IPS-NIHi7 (cell line): ENCODE measurements around the gene FIGNL2.

Experiments
- DNase-seq: peaks from one replicate; pipeline ENCODE4 v3.0.0; 2012; ENCODE audit warnings: mixed read lengths; ENCODE audit errors: extremely low spot score

The FIGNL2 gene

DNA sequence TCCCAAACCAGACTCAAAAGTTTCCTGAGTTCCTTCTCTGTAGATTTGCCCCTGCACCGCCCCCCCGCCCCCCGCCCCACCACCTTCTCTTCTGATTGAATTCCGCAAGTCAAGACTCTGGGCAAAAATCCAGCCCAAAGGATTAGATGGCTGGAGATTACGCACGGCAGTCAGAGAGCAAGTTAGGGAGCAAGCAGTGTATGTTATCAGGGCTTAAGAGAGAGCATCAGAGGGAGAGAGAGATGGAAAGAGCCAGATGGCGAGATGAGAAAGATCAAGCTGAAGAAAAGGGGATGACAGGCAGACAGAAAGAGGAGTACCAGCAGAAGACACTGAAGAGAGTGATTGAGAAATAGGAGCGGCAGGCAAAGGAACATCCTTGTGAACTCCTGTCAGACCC, 25.5 kb upstream of the FIGNL2 start:
- DNase-seq = no peak

DNA sequence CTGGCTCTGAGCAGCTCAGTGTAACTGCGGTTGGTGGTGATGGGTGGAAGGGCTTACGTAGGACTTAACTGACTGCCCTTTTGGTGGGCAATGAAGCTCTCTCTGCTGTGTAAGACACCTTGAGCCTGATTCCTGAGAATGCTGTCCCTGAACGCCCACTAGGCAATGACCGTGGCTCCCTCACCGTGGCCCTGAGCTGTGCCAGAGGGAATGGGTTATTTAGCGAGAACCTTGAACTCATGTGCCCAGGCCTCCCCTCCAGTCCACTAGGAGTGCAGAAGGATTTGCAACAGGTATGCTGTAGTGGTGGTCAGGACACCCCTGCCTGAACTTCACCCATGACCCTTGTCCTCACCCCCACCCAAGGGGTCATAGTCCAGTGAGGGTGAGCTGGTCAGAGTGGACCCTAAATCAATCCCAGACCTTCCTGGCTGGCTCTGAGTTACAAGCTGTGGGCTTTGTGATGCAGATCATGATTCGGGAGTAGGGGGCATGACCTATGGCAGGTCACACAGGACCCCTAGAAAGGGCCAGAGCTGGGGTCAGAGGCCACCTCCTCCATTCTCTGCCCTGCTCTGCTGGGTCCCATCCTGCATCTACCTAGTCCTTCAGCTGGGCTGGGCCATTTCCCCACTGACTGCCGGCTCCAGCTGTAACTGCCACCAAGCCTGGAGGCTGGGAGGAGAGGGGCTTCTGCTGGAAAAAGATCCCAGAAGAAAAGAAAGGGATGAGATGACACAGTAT, 24.9 kb upstream of the FIGNL2 start:
- no peak for DNase-seq

DNA sequence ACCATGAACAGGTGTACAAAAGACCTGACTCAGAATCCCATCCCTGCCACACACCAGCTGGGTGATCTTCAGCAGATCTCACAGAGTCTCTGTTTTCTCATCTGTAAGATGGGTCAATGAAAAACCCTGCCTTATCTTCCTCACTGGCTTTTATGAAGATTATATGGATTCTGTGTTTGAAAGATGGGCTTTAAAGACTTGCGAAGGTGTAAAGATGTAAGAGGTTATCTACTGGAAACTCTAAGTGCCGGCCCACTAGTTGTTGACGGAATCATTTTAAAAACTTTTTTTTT, 24.1 kb upstream of the FIGNL2 start:
- DNase-seq = no peak

DNA sequence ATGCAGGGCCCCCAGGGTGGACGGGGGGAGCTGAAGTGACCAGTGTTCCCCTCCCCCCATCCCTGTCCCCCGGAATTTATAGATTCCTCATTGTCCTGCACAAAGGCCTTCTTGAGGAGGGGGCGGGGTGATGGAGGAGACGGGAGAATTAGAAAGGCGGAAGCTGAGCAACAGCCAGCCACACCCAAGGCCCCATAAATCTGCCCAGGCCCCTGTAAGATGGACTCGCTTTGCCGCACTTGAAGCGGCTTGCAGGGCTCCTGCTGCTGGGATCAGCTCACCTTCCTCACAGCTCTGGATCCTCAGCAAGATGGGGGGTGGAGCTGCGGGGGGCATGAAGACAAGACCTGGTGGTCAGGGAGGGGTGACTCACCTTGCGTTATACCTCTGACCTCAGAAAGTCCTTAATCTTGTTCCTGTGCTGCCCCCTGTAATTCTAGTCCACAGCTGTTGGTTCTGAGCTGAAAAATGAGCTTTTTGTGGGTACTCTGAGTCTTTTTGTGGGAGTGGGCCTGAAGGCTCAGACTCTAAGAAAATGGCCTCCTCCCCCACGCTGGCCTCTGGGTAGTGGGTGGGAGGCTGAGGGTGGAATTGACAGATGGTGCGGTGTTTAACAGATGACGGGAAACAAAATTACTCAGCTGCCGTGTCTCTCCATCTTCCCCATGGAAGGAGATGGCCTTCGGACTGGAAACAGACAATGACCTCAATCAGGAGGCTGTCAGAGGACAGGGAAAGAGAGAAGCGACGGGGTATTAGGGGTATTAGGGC, 23.6 kb upstream of the FIGNL2 start:
- no peak for DNase-seq

DNA sequence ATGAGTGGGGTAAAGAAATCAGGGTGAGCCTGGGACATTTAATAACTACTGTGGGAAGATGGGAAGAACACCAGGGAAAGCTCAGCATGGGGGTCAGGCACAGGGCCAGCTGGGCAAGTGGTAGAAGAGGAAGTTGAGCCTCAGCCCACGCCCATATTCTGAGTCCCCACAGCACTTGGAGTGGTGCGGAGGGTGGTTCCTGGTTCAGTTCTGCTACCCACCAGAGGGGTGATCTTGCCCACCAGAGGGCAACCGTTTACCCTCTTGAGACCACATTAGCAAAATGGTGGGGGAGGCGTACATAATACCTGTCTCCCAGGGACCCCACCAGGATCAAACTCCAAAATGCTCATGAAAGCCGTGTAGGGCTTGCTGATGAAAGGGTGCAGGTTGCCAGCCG, 22.6 kb upstream of the FIGNL2 start:
- DNase-seq = no peak

DNA sequence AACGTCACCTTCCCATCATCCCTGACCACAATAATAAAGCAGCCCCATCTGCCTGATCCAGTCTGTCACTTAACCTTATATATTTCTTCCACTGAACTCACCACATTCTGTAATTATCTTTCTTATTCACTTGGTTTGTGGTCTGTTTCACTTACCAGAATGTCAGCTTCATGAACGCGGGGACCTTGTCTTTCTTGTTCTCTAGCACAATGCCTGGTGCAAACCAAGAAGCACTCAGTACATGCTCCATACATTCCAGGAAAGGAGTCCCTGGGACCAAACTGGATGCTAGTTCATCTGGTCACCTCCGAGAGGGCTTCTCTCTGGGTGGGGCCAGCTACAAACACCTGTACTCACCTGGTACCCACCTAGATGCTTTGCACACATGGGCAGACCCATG, 22.0 kb upstream of the FIGNL2 start:
- DNase-seq = no peak

DNA sequence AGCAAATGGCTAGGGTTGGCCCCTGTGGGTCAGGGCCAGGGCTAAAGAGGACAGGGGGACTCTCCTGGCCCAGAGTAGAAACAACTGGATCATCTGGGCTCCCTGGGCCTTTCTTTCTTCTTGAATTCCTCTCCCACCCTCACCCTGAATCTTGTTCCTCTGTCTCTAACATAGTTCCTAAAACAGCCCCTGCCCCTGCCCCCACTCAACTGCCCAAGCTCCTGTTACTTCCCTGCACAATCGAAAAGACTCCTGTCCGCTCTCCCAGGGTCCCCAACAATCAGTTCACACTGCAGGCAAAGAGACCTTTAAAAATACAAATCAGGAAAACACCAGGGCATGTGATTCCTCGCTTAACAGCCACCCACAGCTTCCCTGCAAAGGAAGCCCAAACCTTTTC, 21.4 kb upstream of the FIGNL2 start:
- DNase-seq = no peak

DNA sequence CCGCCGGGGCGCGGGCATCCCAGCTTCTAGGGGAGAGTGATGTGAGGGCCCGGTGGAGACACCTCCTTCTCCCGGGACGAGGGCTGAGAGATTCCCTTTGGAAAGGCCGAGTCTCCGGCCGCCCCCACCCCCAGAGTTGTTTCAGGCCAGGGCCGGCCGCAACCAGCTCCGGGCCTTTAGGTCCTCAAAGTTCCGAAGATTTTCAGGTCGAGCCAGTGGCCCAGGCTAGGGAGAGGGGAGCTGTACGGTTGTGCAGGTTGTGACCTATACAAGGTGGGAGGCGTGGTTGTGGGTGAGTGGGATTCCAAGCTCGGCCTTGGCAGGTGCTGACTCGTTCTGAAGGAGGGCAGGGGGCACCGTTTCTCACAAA, 21.0 kb upstream of the FIGNL2 start:
- no peak for DNase-seq

DNA sequence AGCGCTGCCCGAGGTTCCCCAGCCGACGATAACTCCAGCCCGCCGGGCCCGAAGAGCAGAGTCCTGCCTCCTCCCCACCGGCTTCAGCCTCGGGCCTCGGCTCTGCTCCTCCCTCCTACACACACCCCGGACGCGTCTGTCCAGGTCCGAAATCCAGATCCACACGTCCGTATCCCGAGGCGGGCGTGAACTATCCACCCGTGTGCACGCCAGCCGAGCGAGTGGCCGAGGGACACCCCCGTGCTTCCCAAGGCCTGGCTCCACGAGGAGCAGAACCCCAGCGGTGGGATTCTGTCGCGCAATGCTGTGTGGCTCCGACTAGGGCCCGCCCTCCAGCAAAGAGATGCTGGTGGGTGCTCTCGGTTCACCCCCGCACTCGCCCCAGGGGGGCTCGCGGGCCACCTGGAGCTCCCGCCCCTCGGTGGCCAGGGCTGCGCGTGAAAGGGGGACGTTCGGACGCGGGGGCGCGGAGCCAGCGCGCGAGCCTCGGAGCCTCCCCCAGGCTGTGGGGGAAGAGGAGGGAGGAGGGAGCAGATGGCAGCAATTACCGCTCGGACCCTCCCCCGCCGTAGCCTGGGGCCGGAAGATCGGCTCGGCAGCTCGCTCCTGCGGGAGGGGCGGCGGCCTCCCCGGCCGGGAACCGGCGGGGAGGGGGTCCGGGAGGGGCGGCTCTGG, 20.4 kb upstream of the FIGNL2 start:
- DNase-seq = no peak

DNA sequence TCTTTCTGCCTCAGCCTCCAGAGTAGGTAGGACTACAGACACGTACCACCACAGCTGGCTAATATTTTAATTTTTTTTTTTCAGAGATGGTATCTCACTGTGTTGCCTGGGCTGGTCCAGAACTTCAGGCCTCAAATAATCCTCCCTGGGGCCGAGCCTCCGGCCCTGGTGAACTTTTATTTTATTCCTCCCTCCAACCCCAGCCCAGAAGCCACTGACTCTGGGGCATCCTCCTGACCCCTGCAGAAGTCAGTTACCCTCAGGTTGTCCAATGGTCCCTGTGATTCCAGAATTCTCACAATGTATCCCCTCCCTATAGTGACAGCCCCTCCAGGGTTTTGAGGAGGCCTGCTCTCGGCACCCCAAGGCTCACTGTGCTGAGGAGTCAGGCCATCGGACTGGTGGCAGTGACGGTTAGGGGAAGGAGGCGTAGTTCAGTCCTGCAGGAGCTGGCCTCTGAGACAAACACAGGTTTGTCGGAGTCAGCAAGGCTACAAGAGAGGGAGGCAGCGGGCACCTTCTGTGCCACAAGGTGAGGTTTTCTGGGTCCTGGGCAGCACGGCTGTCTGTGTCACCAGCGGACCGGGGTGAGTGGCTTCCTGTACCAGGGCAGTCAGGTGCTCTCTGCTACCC, 19.4 kb upstream of the FIGNL2 start:
- no peak for DNase-seq

DNA sequence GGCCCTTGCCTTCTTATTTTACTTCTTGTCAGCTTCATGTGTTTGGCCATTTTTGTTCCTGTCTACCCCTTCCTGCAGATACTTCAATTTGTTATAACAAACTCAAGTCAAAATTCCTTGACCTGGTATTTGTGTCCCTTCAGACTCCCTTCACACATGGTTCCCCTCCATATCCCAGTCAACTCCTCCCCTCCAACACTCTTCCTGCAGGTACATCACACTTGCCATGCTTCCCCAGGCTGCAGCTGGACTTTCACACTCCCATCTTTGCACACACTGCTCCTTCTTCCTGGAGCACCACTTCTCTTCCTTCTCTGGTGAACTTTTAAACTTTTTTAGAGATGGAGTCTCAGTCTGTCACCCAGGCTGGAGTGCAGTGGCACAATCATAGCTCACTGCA, 18.9 kb upstream of the FIGNL2 start:
- no peak for DNase-seq

DNA sequence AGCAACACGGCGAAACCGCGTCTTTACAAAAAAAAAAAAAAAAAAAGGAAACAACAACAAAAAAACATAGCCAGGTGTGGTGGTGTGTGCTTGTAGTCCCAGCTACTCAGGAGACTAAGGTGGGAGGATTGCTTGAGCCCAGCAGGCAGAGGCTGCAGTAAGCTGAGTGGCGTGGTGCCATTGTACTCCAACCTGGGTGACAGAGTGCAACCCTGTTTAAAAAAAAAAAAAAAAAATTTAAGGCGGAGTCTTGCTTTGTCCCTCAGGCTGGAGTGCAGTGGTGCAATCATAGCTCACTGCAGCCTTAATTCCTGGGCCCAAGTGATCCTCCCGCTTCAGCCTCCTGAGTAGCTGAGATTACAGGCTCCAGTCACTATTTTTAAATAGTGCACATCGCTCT, 18.2 kb upstream of the FIGNL2 start:
- DNase-seq = no peak

DNA sequence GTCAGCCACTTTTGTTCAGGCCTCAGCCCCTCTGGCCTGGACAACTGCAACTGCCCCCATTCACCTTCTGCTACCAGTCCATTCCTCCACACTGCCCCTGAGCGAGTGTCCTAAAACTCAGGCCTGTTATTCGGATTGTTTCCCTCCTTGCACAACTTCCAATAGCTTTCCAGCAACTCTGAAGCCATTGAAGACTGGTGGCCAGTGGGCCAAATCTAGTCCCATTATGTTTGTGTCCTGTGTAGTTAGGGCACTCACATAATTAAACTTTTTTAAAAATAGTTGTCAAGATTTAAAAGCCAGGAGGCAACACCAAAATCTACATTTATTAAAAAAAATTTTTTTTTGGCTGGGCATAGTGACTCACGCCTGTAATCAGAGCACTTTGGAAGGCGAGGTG, 17.8 kb upstream of the FIGNL2 start:
- no peak for DNase-seq

DNA sequence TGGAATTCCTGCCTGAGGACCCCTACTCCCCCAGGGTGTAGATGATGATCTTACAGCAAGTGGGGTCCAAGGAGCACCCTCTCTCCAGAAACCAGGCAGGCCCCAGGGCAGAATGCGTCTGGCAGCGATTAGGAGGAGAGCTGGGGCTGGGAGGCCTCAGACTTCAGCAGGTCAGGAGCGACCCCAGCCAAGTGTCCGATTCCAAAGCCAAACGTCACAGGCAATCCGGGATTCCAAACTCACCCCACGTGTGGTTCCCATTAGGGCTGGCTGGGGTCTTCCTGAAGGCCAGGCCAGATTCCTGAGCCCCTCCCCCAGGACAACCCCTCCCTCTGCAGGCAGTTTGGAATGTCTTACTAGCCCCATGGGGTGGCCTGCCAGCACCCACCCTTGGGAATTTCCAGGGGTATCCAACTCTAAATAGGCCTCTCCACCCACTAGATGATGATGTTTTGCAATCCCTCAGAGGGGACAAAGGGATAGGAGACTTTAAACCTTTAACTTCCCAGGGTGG, 17.3 kb upstream of the FIGNL2 start:
- no peak for DNase-seq

DNA sequence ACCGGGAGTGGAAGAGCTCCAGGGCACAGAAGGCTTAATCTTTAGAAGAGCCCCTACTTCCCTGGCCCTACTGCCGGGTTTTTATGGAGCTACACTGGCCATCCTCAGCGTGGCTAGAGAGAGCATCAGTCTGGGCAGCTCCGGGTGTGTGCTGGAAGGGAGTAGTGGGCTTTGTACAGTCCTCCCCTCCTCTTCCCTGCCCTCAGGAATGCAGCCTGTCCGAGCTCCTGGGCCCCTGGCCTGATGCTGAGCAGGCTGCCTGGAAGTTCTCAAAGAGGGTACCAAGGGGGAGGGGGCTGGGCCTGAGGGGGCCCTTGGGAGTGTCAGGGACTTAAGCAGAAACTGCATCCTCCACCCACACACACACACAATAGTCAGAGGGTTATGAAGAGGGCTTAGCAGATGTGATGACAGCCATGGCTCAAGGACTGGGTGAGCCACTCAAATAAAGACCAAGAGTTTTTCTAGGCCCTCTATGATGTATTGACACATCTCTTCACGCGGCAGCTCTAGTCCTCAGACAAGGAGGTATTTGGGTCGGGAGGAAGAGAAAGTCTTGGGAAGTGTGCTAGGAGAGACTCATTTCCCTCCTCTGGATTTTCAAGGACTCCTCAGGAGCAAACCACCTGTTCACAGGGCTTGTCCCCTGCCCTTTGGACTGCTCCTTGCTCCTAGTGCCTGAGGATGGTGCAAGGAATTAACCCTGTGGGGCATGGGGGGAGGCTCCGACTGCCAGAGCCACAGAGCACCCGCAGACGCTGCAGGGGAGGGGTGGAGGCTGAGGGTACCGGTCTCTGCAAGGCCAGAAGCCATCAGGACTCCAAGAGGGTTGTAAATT, 16.5 kb upstream of the FIGNL2 start:
- no peak for DNase-seq

DNA sequence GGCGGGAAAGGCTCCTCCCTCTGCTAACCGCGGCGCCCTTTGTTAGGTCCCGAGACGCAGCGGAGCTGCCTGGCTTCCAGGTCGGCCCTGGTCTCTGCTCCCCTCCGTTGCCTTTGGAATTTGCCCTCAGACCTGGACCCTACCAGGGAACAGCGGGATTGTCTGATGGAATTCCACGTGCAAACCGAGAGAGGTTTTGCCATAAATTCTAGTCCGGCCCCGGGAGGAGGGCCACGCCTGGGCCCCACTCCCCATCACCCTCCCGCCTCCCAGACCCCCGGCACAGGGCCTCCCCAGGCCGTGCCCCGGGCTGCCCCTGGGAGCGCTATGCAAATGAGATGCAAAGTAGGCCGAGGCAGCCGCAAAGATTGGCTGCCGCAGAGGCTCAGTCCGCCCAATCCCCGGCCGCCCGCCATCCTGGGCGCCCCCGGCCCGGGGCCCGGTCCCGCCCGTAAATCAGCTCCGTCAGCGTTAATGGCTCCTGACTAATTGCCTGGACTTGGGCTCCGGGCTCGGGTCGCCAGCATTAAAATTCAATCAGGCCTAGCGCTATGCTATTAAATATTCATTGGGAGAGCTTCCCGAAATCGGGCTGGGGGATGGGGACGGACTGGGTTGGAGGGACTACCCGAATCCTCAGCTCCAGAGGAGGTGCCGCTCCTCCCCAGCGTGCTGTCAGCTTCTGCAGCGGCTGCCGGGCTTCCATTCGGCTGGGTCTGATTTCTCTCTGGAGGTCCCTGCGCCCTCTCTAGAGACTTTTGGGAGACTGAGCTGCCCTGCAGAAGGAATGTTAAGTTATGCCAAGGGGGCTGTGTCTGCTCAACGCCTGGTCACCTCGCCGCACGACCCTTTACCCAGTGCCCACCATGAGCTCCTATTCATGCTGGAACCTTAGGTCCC, 15.7 kb upstream of the FIGNL2 start:
- DNase-seq = peak; percentile 90

DNA sequence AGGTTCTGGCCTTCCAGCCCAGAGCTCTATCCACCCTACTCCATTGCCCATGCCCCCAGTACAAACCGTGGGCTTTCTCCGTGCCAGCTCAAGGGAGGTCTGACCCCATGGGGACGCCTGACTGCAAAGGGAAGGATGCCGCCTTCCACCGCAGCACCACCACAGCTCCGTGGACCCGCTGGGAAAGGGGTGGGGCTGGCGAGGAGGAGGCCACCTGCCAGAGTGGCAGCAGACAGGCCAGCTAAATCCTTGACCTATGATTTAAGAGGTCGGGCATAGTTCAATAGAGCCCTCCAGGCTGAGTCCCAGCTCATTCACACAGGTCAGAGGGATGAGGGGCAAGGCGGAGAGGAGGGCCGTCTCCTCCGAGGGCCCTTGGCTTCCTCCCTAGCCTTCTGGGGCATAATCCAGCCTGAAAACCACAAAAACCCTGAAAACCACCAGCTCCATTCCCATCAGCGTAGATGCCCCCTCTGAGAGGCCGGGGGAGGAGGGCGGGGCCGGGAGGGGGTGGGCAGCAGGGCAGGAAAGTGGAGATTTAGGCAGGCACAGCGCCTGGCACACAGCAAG, 14.9 kb upstream of the FIGNL2 start:
- DNase-seq = no peak

DNA sequence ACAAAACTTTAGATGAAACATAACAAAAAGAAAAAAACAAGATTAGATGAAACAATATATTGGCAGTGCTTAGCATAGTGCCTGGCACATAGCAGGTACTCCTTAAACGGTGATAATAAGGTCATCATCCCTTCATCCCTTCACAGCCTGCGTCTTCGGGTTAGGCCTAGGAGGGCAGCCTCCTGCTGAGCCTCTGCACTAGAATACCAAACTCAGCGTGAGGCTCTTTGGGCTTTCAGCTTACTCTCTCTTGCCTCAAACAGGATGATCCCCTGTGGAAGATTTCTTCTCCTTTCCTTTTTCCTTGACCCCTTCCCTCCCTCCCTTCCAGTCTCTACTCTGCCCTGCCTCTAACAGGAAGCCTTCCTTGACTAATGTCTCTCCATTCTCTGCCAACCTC, 14.4 kb upstream of the FIGNL2 start:
- DNase-seq = no peak

DNA sequence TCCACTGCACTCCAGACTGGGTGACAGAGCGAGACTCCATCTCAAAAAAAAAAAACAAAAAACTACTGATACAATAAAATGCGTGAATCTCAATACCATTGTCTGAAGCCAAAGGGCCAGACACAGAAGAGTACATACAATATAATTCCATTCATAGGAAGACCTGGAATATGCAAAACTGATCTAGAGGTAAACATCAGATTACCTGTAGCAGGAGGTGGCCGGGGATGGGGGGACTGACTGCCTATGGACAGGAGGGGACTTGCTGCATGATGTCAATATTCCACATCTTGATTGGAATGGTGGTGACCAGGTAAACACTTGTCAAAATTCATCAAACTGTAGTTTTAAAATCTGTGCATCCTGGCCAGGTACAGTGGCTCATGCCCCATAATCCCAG, 12.5 kb upstream of the FIGNL2 start:
- no peak for DNase-seq
